Fibroblast of villous mesenchyme (primary cell): ENCODE data around the gene EXOC7. TPM values are rescaled to one million over a fixed set of nuclear protein-coding genes. Genes with fewer than 3 reads are reported as not detected.

Experiments used
- DNase-seq: peaks from one replicate; pipeline ENCODE4 v3.0.0-alpha.2; 2010; ENCODE audit warnings: low read depth
- H3K4me3 ChIP-seq: 2 replicates; pipeline ENCODE4 v1.5.1; 2011; ENCODE audit warnings: low read depth, mild to moderate bottlenecking, low read length
- CTCF ChIP-seq: IDR thresholded peaks from 2 replicates; pipeline ENCODE4 v1.5.1; 2012; ENCODE audit warnings: low read depth, mild to moderate bottlenecking, low read length; ENCODE audit not compliant: insufficient read depth
- total RNA-seq: library from RNA; depleted of rRNA; stranded (reverse); fragments of >200 nt; gene quantifications from 2 replicates; pipeline ENCODE4 v1.2.3, GENCODE V29; 2012

EXOC7 gene
- total RNA-seq, 1 donor: 98.4 TPM

DNA sequence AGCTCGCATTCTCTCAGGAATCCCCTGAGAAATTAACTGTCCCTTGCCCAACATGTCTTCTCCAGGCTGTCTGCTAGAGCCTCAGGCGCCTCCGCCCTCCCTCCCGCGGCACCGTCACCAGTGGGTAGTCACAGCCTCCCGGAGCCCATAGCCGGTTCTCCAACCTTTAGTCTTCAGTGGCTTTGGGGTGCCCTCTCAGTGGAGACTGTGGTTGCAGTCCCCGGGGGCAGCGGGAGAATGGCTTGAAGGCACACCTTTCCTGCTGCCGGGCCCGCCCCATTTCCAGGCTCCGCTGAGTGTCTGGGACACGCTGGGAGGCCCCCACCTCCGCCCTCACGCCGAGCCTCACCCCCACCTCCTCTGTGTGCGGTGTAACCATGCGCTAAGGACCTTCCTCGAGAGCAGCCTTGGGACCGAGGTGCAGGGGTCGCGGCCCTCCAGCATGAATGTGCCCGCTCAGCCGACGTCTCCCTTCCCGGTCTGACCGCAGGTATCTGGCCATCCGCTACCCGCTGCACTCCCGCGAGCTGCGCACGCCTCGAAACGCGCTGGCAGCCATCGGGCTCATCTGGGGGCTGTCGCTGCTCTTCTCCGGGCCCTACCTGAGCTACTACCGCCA, 27.3 kb downstream of the EXOC7 start:
- no peak for DNase-seq
- no peak overlapping the region for H3K4me3 ChIP-seq
- no peak for TF ChIP-seq CTCF

DNA sequence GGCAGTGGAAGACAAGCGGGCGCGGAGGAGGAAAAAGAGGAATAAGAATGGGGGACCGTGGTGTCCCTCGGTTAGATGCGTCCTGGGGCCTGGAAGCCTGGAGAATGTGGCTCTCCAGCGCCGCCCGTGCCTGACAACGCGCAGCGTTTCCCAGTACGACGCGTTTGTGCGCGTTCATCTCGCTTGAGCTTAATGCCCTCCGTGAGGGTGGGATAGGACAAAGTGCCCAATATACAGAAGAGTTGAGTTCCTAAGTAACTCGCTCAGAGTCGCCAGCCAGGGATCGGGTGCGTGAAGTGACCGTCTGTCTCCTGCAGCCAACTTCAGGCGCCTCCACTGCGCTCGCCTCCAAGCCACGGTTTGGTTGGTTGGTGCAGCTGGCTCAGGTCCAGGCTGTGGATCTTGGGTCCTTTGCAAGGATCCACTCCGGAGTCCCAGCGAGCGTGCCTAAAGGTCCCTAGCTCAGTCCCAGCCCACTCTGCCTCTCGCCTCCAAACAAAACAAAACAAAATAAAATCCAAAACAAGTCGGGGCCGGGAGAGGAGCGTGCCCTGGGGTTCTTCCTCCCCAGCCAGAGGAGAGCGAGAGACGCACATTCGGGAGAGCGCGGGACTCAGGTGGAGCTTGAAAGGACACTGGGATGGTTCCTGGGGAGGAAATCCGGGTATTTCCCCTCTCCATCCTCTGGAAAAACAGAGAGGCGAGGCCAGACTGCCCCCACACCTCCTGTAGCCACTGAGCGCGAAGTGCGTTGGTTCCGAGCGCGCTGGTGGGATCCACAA, 28.0 kb downstream of the EXOC7 start:
- no peak overlapping the region for H3K4me3 ChIP-seq
- peak; percentile 12 for DNase-seq
- no peak for TF ChIP-seq CTCF

- no peak for TF ChIP-seq CTCF
Observed at GRCh38 chr17:76074390-76075363, 28.9 kb downstream of the EXOC7 start, which contains the start of gene GALR2. GALR2 (plus strand) TSS chr17:76074781; CDS start chr17:76074884, 103 bp downstream.

DNA sequence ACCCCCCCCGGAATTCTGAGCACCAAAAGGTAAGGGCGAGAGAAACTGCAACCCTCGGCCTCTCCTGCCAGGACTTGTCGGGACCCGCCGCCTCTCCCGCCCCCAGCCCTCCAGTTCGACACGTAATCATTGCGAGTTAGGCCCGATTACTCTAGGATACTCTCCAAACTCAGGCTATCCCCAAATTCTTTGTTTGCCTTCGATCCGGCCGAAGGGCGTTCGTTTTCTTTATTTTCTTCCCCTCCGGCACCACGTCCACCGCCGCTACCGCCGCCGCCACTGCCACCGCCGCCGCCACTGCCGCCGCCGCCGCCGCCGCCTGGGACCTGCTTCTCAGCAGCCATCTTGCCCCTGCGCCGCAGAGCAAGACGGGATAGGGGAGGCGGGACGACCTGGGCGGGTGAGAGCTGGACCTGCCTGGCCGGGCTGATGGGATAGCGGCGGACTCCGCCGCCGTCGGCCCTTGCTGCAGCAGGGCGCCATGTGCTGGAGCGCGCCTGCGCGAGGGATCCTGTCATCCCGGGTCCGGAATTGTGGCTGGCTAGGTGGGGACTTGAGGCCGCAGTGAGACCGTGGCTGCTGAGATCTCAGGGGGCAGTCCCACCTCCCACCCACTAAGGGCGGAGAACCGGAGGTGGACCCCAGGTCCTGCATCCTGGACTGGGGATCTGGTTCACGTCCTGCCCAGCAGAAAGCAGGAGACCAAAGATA, 31.3 kb downstream of the EXOC7 start, which contains the start of gene SRP68:
Gene SRP68, minus strand, starts transcription at position 370 of the 711 bp plus-strand sequence. Its CDS starts 26 bp downstream, at position 344.
- DNase-seq: peak; percentile 92
- no peak for TF ChIP-seq CTCF

More at GRCh38 chr17:76074390-76075363, 28.9 kb downstream of the EXOC7 start, which contains the start of gene GALR2:
- no peak for DNase-seq
- H3K4me3 ChIP-seq: peak within 1 kb of the TSS; percentile 25

GRCh38 chr17:76071531-76072147, 31.9 kb downstream of the EXOC7 start:
- TF ChIP-seq CTCF: no peak
- peak overlapping the region; percentile 100 for H3K4me3 ChIP-seq
- DNase-seq: peak; percentile 16

More for the DNA sequence above, 31.3 kb downstream of the EXOC7 start, which contains the start of gene SRP68:
- peak within 1 kb of the TSS; percentile 100 for H3K4me3 ChIP-seq
